ENCODE measurements around the gene MAP7D2. TPM values are rescaled to one million over a fixed set of nuclear protein-coding genes. Genes with fewer than 3 reads are reported as not detected.

Gene MAP7D2
- total and polyA plus RNA-seq, 2 of the 13 experiments (the other 11 are each of a cell fraction or from before 2014, with no cell fraction given): 9.6 to 10.5 TPM

GRCh38 chrX:19958552-19959486 is 157.9 kb downstream of the MAP7D2 start (continued):
- TF ChIP-seq ZNF562 (CRISPR knock-in tag; IDR thresholded peaks at IDR 0.05; ENCODE audit: borderline replicate concordance): no peak
- TF ChIP-seq ZBTB3 (CRISPR knock-in tag; IDR thresholded peaks at IDR 0.05; ENCODE audit: borderline replicate concordance, low read depth): no peak
- TF ChIP-seq TBP (CRISPR knock-in tag; IDR thresholded peaks at IDR 0.05): no peak
- no peak for TF ChIP-seq ZNF781 (CRISPR knock-in tag; IDR thresholded peaks at IDR 0.05; ENCODE audit: borderline replicate concordance, not compliant biosample characterization)
- no peak for TF ChIP-seq NPAS2 (CRISPR knock-in tag; IDR thresholded peaks at IDR 0.05; ENCODE audit: borderline replicate concordance)
- no peak for TF ChIP-seq ATM (IDR thresholded peaks at IDR 0.05; ENCODE audit: borderline replicate concordance)
- TF ChIP-seq IKZF4 (CRISPR knock-in tag; IDR thresholded peaks at IDR 0.05; ENCODE audit: borderline replicate concordance, low read depth, not compliant biosample characterization): no peak
- no peak for TF ChIP-seq ZNF543 (CRISPR knock-in tag; IDR thresholded peaks at IDR 0.05)
- TF ChIP-seq TFAP4 (IDR thresholded peaks at IDR 0.05; ENCODE audit: borderline replicate concordance, low read depth): peak; percentile 36; the same call in 1 of the 2 replicates
- TF ChIP-seq ZNF891 (CRISPR knock-in tag; IDR thresholded peaks at IDR 0.05): no peak
- TF ChIP-seq FOXA3 (CRISPR knock-in tag; IDR thresholded peaks at IDR 0.05): 0 out of 2 replicates have a peak, but pooled peaks have one; percentile 7
- TF ChIP-seq GATAD2A (CRISPR knock-in tag; IDR thresholded peaks at IDR 0.05): no peak
- no peak for TF ChIP-seq GATAD1 (CRISPR knock-in tag; IDR thresholded peaks at IDR 0.05)
- TF ChIP-seq ZNF792 (CRISPR knock-in tag; IDR thresholded peaks at IDR 0.05): no peak
- TF ChIP-seq ZNF614 (CRISPR knock-in tag; IDR thresholded peaks at IDR 0.05; ENCODE audit: borderline replicate concordance): no peak
- no peak for TF ChIP-seq KDM2A (CRISPR knock-in tag; IDR thresholded peaks at IDR 0.05; ENCODE audit: borderline replicate concordance, low read depth)
- TF ChIP-seq BCL3 (CRISPR knock-in tag; IDR thresholded peaks at IDR 0.05): no peak
- no peak for TF ChIP-seq ZBTB46 (CRISPR knock-in tag; IDR thresholded peaks at IDR 0.05; ENCODE audit: borderline replicate concordance)
- TF ChIP-seq MEIS2 (CRISPR knock-in tag; IDR thresholded peaks at IDR 0.05): no peak
- TF ChIP-seq GTF3A (CRISPR knock-in tag; conservative IDR thresholded peaks at IDR 0.05): no peak
- no peak for TF ChIP-seq HINFP (CRISPR knock-in tag; IDR thresholded peaks at IDR 0.05; ENCODE audit: low read depth)
- TF ChIP-seq ISX (CRISPR knock-in tag; conservative IDR thresholded peaks at IDR 0.05): no peak
- no peak for TF ChIP-seq TOPORS (CRISPR knock-in tag; IDR thresholded peaks at IDR 0.05)
- no peak for TF ChIP-seq SOX13 (IDR thresholded peaks at IDR 0.05)
- no peak for TF ChIP-seq SOX13 (CRISPR knock-in tag; conservative IDR thresholded peaks at IDR 0.05 in 1 of 2, IDR thresholded peaks at IDR 0.05 in 1 of 2)
- TF ChIP-seq SP5 (CRISPR knock-in tag; IDR thresholded peaks at IDR 0.05; ENCODE audit: borderline replicate concordance, low read depth): no peak

Data from HepG2 (cell line).